ENCODE measurements around the gene PCDHGC5. TPM values are rescaled to one million over a fixed set of nuclear protein-coding genes. Genes with fewer than 3 reads are reported as not detected.

Gene PCDHGC5
- total and polyA plus RNA-seq, 9 of the 15 experiments (the other 6 are each of a cell fraction or from before 2014, with no cell fraction given) = not detected

DNA sequence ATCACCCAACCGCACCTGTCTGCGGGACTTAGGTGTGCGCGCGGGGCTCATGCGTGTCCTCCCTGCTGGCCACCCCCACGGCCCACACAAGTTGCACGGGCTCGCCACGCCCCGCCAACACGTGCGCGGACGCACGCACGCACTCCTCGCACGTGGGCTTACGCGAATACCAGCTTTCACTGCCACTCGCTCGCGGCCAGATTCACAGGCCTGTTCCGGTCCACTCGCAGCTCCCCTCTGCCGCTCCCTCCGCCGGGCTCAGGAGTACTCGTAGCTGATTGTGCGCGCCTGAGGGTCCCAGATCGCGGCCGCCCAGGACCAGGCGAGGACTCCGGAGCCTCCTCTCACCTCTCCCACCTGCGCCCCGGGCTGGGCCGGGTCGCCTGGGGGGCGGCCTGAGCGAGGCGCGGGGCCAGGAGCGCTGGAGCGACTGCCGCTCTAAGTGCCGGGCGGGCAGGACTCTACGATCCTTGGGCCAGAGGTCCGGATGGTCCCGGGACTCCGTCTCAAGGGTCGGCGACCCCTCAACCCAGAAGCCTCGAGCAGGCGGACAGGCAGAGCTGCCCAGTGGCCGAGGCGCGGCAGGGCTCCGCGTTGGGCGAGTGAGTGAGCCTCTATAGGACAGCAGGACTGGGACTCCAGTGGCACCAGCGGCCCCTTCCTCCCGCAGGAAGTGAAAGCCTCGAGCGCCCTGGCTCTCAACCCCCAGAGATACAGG lies 3.4 kb downstream of the PCDHGC5 start:
- 16% methylated on average over 62 of the region's 68 CpGs for WGBS (ENCODE audit: insufficient coverage, low coverage, missing lambda C conversion rate)
- H3K9me3 ChIP-seq (replicated peaks; ENCODE audit: control insufficient read depth, insufficient read depth, low read depth, low read length) = no peaks in the 10 kb centered on the region
- no peak for ATAC-seq
- no peak for DNase-seq (ENCODE audit: extremely low read depth in 1 of 4, low spot score in 3 of 4)
- in situ Hi-C loops (cut with MboI) = no loop called here
- no peak for TF ChIP-seq TAF1 (IDR thresholded peaks at IDR 0.05; ENCODE audit: control insufficient read depth, extremely low read depth, insufficient read depth, low read length, severe bottlenecking)
- no peak for TF ChIP-seq GABPB1 (CRISPR knock-in tag; IDR thresholded peaks at IDR 0.05)
- no peak for TF ChIP-seq DACH1 (IDR thresholded peaks at IDR 0.05; ENCODE audit: partially characterized antibody)
- TF ChIP-seq ELF2 (CRISPR knock-in tag; IDR thresholded peaks at IDR 0.05) = no peak
- TF ChIP-seq, protein P1, sequence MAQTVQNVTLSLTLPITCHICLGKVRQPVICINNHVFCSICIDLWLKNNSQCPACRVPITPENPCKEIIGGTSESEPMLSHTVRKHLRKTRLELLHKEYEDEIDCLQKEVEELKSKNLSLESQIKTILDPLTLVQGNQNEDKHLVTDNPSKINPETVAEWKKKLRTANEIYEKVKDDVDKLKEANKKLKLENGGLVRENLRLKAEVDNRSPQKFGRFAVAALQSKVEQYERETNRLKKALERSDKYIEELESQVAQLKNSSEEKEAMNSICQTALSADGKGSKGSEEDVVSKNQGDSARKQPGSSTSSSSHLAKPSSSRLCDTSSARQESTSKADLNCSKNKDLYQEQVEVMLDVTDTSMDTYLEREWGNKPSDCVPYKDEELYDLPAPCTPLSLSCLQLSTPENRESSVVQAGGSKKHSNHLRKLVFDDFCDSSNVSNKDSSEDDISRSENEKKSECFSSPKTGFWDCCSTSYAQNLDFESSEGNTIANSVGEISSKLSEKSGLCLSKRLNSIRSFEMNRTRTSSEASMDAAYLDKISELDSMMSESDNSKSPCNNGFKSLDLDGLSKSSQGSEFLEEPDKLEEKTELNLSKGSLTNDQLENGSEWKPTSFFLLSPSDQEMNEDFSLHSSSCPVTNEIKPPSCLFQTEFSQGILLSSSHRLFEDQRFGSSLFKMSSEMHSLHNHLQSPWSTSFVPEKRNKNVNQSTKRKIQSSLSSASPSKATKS (CRISPR knock-in tag; IDR thresholded peaks at IDR 0.05) = no peak
- TF ChIP-seq HINFP (tag; conservative IDR thresholded peaks at IDR 0.05; ENCODE audit: low read depth) = no peak
- no peaks in the 10 kb centered on the region for H3K9me1 ChIP-seq (ENCODE audit: control insufficient read depth, insufficient read depth, low read length)
- POLR2A ChIA-PET = interaction anchor here (0.6 to 1.4 kb wide), 5 partner anchors 9 to 1076 kb away, joined by 3 to 5 read pairs (median 4); no protein-coding TSS in a partner anchor
- H3K27ac ChIP-seq (ENCODE audit: extremely low read depth, low read depth, low read length) = no peak overlapping the region
- no peak overlapping the region for H3K4me3 ChIP-seq
- no peak overlapping the region for H3K4me2 ChIP-seq (ENCODE audit: insufficient read depth, low read length)
- H3K79me2 ChIP-seq (ENCODE audit: control insufficient read depth, insufficient read depth, low read length) = no peaks in the 10 kb centered on the region
- H4K20me1 ChIP-seq (replicated peaks; ENCODE audit: control insufficient read depth, insufficient read depth, low read length) = 0 out of 2 replicates have a peak, but pooled peaks cover 5% of the 10 kb centered on the region
- CTCF ChIA-PET (ENCODE audit: low intra/inter-chr PET ratio) = no interaction called here
- intact Hi-C loops (cut with micrococcal nuclease) = no loop called here
- H3K9ac ChIP-seq (ENCODE audit: insufficient read depth in 1 of 2, low read depth in 2 of 2, low read length in 2 of 2) = no peak overlapping the region
- FAIRE-seq = no peak
- H3K27me3 ChIP-seq (ENCODE audit: control insufficient read depth in 2 of 2, insufficient read depth in 2 of 2, low read length in 2 of 2) = peaks cover 44 to 86% of the 10 kb centered on the region in 2 experiments
- H3K4me1 ChIP-seq (replicated peaks in 1 of 2; ENCODE audit: control insufficient read depth in 2 of 2, insufficient read depth in 2 of 2, low read length in 2 of 2) = peaks cover 0 to 15% of the 10 kb centered on the region in 2 experiments; a peak in 2 of 5 replicates
- H2AFZ ChIP-seq (ENCODE audit: low read depth, low read length) = no peak overlapping the region
- no TSS peak for BruUV-seq (replicated peaks)
- no peaks in the 10 kb centered on the region for H3K36me3 ChIP-seq (ENCODE audit: control insufficient read depth, insufficient read depth, low read length)

Data from K562 (cell line).